Endodermal cell (in vitro differentiated cells): ENCODE data around the gene RGS7. TPM values are rescaled to one million over a fixed set of nuclear protein-coding genes. Genes with fewer than 3 reads are reported as not detected.

Experiments
- DNase-seq: peaks from one replicate; pipeline ENCODE4 v3.0.0-alpha.2; 2017
- H3K27ac ChIP-seq: 2 replicates; pipeline ENCODE4 v1.5.1; 2013; ENCODE audit warnings: mild to moderate bottlenecking, low read depth, low read length, moderate library complexity
- H3K27me3 ChIP-seq: 2 replicates; pipeline ENCODE4 v1.6.1; 2013; ENCODE audit warnings: mild to moderate bottlenecking, low read length, moderate library complexity; ENCODE audit not compliant: insufficient read depth, control insufficient read depth, poor library complexity, severe bottlenecking
- H3K36me3 ChIP-seq: 2 replicates; pipeline ENCODE4 v1.7.0; 2013; ENCODE audit warnings: mild to moderate bottlenecking, low read length, moderate library complexity; ENCODE audit not compliant: control insufficient read depth, insufficient read depth
- H3K4me1 ChIP-seq: one replicate; pipeline ENCODE4 v1.7.0; 2013; ENCODE audit warnings: low read length; ENCODE audit not compliant: control insufficient read depth, insufficient read depth
- H3K4me3 ChIP-seq: 2 replicates; pipeline ENCODE4 v1.5.1; 2013; ENCODE audit warnings: mild to moderate bottlenecking, low read length, moderate library complexity
- H3K9ac ChIP-seq: 2 replicates; pipeline ENCODE4 v1.6.1; 2013; ENCODE audit warnings: mild to moderate bottlenecking, low read length, moderate library complexity; ENCODE audit not compliant: poor library complexity, severe bottlenecking; ENCODE audit errors: extremely low read depth
- H3K9me3 ChIP-seq: 2 replicates; pipeline ENCODE4 v1.6.1; 2013; ENCODE audit warnings: mild to moderate bottlenecking, low read length, moderate library complexity; ENCODE audit not compliant: control insufficient read depth
- H3K27ac Mint-ChIP-seq: 2 replicates; pipeline ENCODE4 v1.8.0; 2020; ENCODE audit warnings: mixed read lengths
- H3K27me3 Mint-ChIP-seq: 2 replicates; pipeline ENCODE4 v1.8.0; 2021; ENCODE audit warnings: mild to moderate bottlenecking, mixed read lengths; ENCODE audit not compliant: insufficient read depth
- H3K36me3 Mint-ChIP-seq: 2 replicates; pipeline ENCODE4 v1.8.0; 2020; ENCODE audit warnings: low read depth, mixed read lengths
- H3K4me1 Mint-ChIP-seq: 2 replicates; pipeline ENCODE4 v1.8.0; 2020; ENCODE audit warnings: mixed read lengths
- H3K4me3 Mint-ChIP-seq: 2 replicates; pipeline ENCODE4 v1.8.0; 2020; ENCODE audit warnings: mild to moderate bottlenecking, moderate library complexity, mixed read lengths
- H3K9me3 Mint-ChIP-seq: 2 replicates; pipeline ENCODE4 v1.8.0; 2020; ENCODE audit warnings: mild to moderate bottlenecking, mixed read lengths
- WGBS, 2 experiments: methylation state at CpG; one replicate each; pipeline versions ENCODE4 v1.1.5 to v1.1.7; 2013; ENCODE audit warnings: missing lambda C conversion rate in 2 of 2, mixed read lengths in 1 of 2; ENCODE audit not compliant: insufficient coverage in 1 of 2, insufficient read length in 1 of 2; 5-methylcytosine and 5-hydroxymethylcytosine counted together
- total RNA-seq, 2 donors: library from RNA; stranded (reverse); fragmentation: NEBNext Ultra II Directional in 1 of 2; extraction: Animal tissue kit (Norgen Biotek cat#: 25700) in 1 of 2; gene quantifications; 2 replicates in 1 of 2; 3 replicates in 1 of 2; pipeline ENCODE4 v1.2.1, GENCODE V29; 2021
- TF ChIP-seq, protein P1 (sequence below): fragments of 200-600 bp; sonication (generic); conservative IDR thresholded peaks from 2 replicates; pipeline ENCODE4 v1.5.0; 2021; ENCODE audit warnings: antibody characterized with exemption, mild to moderate bottlenecking

Gene RGS7
- total RNA-seq, 2 donors from 2014 or later: 1.0 to 1.1 TPM

DNA sequence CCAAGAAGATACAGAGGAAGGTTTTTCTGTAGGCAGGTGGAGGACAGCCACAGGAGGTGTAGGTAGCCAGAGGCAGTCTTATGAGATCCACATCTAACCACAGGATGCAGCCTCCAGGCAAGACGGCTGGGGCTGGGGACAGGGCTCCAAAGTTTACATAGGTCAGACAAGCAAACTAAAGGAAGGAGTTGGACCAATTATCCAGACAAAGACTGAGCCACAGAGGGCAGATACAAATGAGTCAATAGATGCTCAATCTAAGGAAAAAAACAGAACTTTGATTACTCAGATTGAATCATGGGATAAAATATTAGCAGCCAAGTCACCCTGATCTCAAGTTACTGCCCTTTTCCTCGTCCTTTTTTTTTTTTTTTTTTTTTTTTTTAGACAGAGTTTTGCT, 91.6 kb downstream of the RGS7 start:
- peaks cover 4% of the 10 kb centered on the region for H3K27me3 Mint-ChIP-seq
- Histone ChIP-seq H3K4me3 (no peak overlapping the region), H3K9ac (no peak overlapping the region), H3K27ac (no peak overlapping the region), H3K27me3 (peaks cover 9% of the 10 kb centered on the region), H3K9me3 (no peaks in the 10 kb centered on the region), H3K4me1 (no peaks in the 10 kb centered on the region), H3K36me3 (no peaks in the 10 kb centered on the region)
- no peak overlapping the region for H3K27ac Mint-ChIP-seq
- H3K4me3 Mint-ChIP-seq: no peak overlapping the region
- H3K36me3 Mint-ChIP-seq: no peaks in the 10 kb centered on the region
- H3K4me1 Mint-ChIP-seq: peaks cover 2% of the 10 kb centered on the region
- TF ChIP-seq, protein P1, sequence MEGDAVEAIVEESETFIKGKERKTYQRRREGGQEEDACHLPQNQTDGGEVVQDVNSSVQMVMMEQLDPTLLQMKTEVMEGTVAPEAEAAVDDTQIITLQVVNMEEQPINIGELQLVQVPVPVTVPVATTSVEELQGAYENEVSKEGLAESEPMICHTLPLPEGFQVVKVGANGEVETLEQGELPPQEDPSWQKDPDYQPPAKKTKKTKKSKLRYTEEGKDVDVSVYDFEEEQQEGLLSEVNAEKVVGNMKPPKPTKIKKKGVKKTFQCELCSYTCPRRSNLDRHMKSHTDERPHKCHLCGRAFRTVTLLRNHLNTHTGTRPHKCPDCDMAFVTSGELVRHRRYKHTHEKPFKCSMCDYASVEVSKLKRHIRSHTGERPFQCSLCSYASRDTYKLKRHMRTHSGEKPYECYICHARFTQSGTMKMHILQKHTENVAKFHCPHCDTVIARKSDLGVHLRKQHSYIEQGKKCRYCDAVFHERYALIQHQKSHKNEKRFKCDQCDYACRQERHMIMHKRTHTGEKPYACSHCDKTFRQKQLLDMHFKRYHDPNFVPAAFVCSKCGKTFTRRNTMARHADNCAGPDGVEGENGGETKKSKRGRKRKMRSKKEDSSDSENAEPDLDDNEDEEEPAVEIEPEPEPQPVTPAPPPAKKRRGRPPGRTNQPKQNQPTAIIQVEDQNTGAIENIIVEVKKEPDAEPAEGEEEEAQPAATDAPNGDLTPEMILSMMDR: no peak
- H3K9me3 Mint-ChIP-seq: no peaks in the 10 kb centered on the region
- 78 to 85% methylated on average over 2 of the region's 2 CpGs for WGBS, 2 experiments
- DNase-seq: no peak

DNA sequence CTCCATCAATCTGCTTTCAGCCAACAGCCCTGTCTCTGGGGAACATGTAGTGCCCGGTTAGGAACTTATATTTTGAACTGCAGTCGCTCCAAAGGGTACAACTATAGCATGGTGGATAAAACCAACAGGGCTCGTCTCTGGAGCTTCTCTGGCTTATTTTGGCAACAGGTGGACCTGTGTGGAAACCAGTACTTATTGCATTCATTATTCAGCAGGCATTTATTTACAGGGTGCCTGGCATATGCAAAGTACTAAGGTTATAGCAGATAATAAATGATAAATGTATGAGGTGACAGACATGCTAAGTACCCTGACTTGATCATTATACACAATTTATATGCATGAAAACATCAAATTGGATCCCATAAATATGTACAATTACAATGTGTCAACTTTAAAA, 93.7 kb downstream of the RGS7 start:
- peaks cover 12% of the 10 kb centered on the region for H3K27me3 Mint-ChIP-seq
- Histone ChIP-seq H3K27ac (no peak overlapping the region), H3K36me3 (no peaks in the 10 kb centered on the region), H3K9ac (no peak overlapping the region), H3K4me3 (no peak overlapping the region), H3K27me3 (peaks cover 22% of the 10 kb centered on the region), H3K4me1 (no peaks in the 10 kb centered on the region), H3K9me3 (no peaks in the 10 kb centered on the region)
- H3K27ac Mint-ChIP-seq: no peak overlapping the region
- TF ChIP-seq, protein P1: no peak
- H3K4me3 Mint-ChIP-seq: no peak overlapping the region
- H3K9me3 Mint-ChIP-seq: no peaks in the 10 kb centered on the region
- WGBS, 2 experiments: 0 to 75% methylated on average over 1 to 3 of the region's 3 CpGs
- no peak for DNase-seq
- H3K36me3 Mint-ChIP-seq: no peaks in the 10 kb centered on the region
- H3K4me1 Mint-ChIP-seq: peaks cover 2% of the 10 kb centered on the region

DNA sequence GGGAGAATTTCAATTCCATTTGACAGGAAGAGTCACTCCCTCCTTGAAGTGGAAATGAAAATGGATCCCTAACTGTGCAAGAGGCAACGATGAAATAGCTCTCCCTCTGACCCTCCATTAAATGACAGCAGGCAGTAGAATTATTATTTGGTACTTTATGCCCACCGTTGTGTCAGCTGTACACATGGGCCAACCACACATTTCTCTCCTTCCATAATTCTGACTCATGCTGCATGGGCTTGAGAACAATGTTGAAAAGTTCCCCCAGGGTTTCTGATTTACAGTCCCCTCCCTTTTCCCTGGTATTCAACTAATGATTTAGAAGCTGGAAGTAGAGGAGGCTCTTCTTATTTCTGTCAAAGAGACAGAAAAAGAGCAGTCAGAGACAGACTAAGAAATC, 103.5 kb downstream of the RGS7 start:
- Histone ChIP-seq H3K27me3 (peaks cover 10% of the 10 kb centered on the region), H3K27ac (no peak overlapping the region), H3K36me3 (no peaks in the 10 kb centered on the region), H3K9ac (no peak overlapping the region), H3K4me3 (no peak overlapping the region), H3K9me3 (no peaks in the 10 kb centered on the region), H3K4me1 (no peaks in the 10 kb centered on the region)
- peaks cover 4% of the 10 kb centered on the region for H3K4me1 Mint-ChIP-seq
- H3K27me3 Mint-ChIP-seq: peaks cover under 1% of the 10 kb centered on the region
- peaks cover 8% of the 10 kb centered on the region for H3K9me3 Mint-ChIP-seq
- DNase-seq: no peak
- TF ChIP-seq, protein P1: no peak
- 88 to 100% methylated on average over 1 to 2 of the region's 2 CpGs for WGBS, 2 experiments
- no peak overlapping the region for H3K27ac Mint-ChIP-seq
- H3K36me3 Mint-ChIP-seq: no peaks in the 10 kb centered on the region
- H3K4me3 Mint-ChIP-seq: no peak overlapping the region
